ENCODE results near the gene C8A.

GRCh38 chr1:56911098-56911938 lies 56.7 kb downstream of the C8A start:
- TF ChIP-seq EZH2 (IDR thresholded peaks at IDR 0.05; ENCODE audit: low read length, missing control alignments) (no peak), CTCF (conservative IDR thresholded peaks at IDR 0.05 in 1 of 2, IDR thresholded peaks at IDR 0.05 in 1 of 2; ENCODE audit: low read depth in 1 of 2, low read length in 2 of 2) (no peak)

Data from fibroblast of lung (primary cell).